GM12873 (cell line): ENCODE measurements around the gene STX8.

Source experiments
- CTCF ChIP-seq: IDR thresholded peaks from 2 replicates; pipeline ENCODE4 v1.5.1; 2012; ENCODE audit warnings: low read depth, mild to moderate bottlenecking, moderate library complexity, low read length, control low read depth; ENCODE audit not compliant: insufficient read depth; ENCODE audit errors: missing control alignments

Gene STX8

DNA sequence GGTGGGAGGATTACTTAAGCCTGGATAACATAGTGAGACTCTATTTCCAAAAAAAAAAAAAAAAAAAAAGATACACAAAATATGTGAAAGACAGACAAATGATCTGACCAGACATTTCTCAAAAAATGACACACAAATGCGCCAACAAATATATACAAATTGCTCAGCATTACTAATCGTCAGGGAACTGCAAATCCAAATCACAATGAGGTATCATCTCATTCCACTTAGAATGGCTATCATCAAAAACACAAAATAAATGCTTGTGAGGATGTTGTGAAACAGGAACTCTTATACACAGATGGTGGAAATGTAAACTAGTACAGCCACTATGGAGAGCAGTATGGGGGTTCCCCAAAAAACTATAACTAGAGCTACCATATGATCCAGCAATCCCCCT is 62.4 kb downstream of the STX8 start:
- TF ChIP-seq CTCF, result no peak

GRCh38 chr17:9512323-9513168 is 63.1 kb downstream of the STX8 start:
- TF ChIP-seq CTCF, result no peak

GRCh38 chr17:9509236-9509816 is 66.3 kb downstream of the STX8 start:
- TF ChIP-seq CTCF, result no peak

GRCh38 chr17:9499041-9499440 is 76.6 kb downstream of the STX8 start:
- TF ChIP-seq CTCF, result no peak

DNA sequence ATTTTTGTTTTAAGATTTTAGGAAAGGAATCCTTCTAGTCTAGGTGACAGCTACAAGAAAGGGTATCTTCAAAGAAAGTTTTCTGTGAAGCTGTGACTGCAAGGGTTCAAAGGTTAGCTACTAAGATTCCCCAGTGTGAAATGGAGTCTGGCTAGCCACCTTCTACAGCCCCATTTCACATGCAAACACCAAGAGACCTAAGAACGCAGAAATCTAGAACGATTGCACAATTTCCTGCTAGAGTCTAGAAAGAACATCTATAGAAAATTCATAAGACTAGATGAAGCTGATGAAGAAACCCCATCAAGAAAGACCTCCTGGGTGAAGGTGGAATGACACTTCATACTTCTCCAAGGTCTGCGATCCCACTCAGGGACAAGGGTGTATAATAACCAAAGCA is 77.1 kb downstream of the STX8 start:
- TF ChIP-seq CTCF, result no peak

DNA sequence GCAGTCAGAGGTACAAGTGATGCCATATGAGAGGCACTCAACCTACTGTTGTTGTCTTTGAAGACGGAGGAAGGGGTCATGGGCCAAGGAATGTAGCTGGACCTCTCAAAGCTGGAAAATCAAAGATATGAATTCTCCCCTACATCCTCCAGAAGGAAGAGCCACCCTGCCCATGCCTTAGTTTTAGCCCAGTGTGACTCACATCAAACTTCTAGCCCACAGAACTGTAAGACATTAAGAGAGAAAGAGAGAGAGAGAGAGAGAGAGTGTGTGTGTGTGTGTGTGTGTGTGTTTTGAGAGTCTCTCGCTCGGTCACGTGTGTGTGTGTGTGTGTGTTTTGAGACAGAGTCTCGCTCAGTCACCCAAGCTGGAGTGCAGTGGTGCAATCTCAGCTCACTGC is 87.1 kb downstream of the STX8 start:
- no peak for TF ChIP-seq CTCF

- no peak for TF ChIP-seq CTCF
These were observed 88.2 kb downstream of the STX8 start for GRCh38 chr17:9487406-9487805.
